NCI-H1092 (cell line): Measurements from ENCODE around the gene PPFIBP1.
A peak's percentile ranks its signal among the peaks of the same experiment; 100 is the strongest.

Experiments used
- DNase-seq: peaks from one replicate; lab custom pipeline; 2025; lab: John Stamatoyannopoulos, UW

The PPFIBP1 gene

GRCh38 chr12:27523642-27524493 lies at the start of gene PPFIBP1:
TSS of gene PPFIBP1 (plus strand) at chr12:27524206. CDS start at chr12:27633397, 109,191 bp downstream.
- DNase-seq = peak; percentile 96

GRCh38 chr12:27474344-27474743 lies 49.7 kb upstream of the PPFIBP1 start:
- no peak for DNase-seq

GRCh38 chr12:27477049-27477448 lies 47.0 kb upstream of the PPFIBP1 start:
- no peak for DNase-seq

- DNase-seq = no peak
These were observed 45.1 kb upstream of the PPFIBP1 start for GRCh38 chr12:27478949-27479348.

GRCh38 chr12:27480016-27480415 lies 44.0 kb upstream of the PPFIBP1 start:
- no peak for DNase-seq

- no peak for DNase-seq
These were observed 37.0 kb upstream of the PPFIBP1 start for GRCh38 chr12:27486961-27487360.

- no peak for DNase-seq
These were observed 35.5 kb upstream of the PPFIBP1 start for GRCh38 chr12:27488479-27488878.

- no peak for DNase-seq
These were observed 32.8 kb upstream of the PPFIBP1 start for GRCh38 chr12:27491226-27491625.

GRCh38 chr12:27493260-27493940 lies 30.6 kb upstream of the PPFIBP1 start:
- no peak for DNase-seq

GRCh38 chr12:27497446-27497845 lies 26.6 kb upstream of the PPFIBP1 start:
- no peak for DNase-seq

- no peak for DNase-seq
These were observed 25.9 kb upstream of the PPFIBP1 start for GRCh38 chr12:27498149-27498548.

GRCh38 chr12:27498761-27499160 lies 25.2 kb upstream of the PPFIBP1 start:
- no peak for DNase-seq

- no peak for DNase-seq
These were observed 24.6 kb upstream of the PPFIBP1 start for GRCh38 chr12:27499377-27499776.

GRCh38 chr12:27500546-27500945 lies 23.5 kb upstream of the PPFIBP1 start:
- no peak for DNase-seq

GRCh38 chr12:27502021-27502435 lies 22.0 kb upstream of the PPFIBP1 start:
- no peak for DNase-seq

GRCh38 chr12:27504507-27504906 lies 19.5 kb upstream of the PPFIBP1 start:
- no peak for DNase-seq

- DNase-seq = no peak
These were observed 18.9 kb upstream of the PPFIBP1 start for GRCh38 chr12:27505109-27505508.

GRCh38 chr12:27505761-27506160 lies 18.2 kb upstream of the PPFIBP1 start:
- DNase-seq = no peak

- DNase-seq = no peak
These were observed 17.3 kb upstream of the PPFIBP1 start for GRCh38 chr12:27506645-27507189.

GRCh38 chr12:27508736-27509431 lies 15.1 kb upstream of the PPFIBP1 start:
- DNase-seq = no peak

GRCh38 chr12:27511031-27511722 lies 12.8 kb upstream of the PPFIBP1 start:
- no peak for DNase-seq

- DNase-seq = no peak
These were observed 12.3 kb upstream of the PPFIBP1 start for GRCh38 chr12:27511723-27512045.
